Measurements from ENCODE around the gene TMEM35A.
A peak's percentile ranks its signal among the peaks of the same experiment; 100 is the strongest.

Gene TMEM35A, protein sequence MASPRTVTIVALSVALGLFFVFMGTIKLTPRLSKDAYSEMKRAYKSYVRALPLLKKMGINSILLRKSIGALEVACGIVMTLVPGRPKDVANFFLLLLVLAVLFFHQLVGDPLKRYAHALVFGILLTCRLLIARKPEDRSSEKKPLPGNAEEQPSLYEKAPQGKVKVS

DNA sequence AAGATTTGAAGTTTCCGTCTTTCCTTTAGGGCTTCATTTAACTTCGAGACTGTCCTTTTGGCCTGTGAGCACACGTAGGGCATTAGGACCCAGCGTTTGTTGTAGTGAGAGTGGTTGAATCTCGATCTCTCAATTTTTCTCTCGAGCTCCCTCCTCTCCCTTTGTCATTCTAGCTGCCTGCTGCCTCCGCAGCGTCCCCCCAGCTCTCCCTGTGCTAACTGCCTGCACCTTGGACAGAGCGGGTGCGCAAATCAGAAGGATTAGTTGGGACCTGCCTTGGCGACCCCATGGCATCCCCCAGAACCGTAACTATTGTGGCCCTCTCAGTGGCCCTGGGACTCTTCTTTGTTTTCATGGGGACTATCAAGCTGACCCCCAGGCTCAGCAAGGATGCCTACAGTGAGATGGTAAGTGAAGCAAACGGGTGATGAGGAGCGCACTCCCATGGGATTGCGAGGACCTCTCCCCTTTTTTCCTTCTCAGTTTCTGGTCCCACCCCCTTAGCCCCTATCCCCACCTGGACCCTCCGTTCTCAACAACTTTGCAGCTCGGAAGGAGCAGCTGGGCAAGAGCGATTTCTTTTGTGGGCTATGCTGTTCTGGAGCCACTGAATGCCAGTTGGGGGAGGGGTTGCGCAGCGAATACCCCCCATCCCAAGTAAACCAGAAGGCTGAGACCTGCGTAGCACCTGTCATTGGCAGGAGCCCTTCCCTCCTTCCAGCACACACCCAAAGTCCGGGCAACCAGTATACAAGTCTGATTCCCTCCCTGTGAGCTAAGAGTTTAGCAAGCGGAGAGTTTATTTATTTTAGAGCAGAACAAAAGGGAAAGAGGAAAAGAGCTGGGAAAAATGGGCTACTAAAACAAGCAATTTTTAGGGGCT, at the start of gene TMEM35A:
Gene TMEM35A (plus strand): TSS at position 164 of the 883 bp plus-strand sequence. CDS start 124 bp downstream, at position 288.
- peak; percentile 33 for DNase-seq

DNA sequence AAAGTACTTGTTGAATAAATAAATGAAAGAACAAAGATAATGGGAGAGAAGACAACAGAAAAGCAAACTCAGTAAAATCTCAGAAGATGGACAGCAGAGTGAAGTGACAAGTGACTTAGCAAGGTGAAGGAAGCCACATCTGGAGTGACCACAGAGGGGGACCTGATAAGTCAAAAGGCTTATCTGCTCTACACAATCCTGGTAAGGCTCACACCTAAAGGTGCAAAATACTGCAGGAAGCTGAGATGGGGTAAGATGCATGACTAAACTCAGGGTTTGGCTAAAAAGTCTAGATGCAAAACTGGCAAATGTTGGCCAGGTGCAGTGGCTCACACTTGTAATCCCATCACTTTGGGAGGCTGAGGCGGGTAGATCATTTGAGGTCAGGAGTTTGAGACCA, 49.0 kb upstream of the TMEM35A start:
- no peak for DNase-seq

DNA sequence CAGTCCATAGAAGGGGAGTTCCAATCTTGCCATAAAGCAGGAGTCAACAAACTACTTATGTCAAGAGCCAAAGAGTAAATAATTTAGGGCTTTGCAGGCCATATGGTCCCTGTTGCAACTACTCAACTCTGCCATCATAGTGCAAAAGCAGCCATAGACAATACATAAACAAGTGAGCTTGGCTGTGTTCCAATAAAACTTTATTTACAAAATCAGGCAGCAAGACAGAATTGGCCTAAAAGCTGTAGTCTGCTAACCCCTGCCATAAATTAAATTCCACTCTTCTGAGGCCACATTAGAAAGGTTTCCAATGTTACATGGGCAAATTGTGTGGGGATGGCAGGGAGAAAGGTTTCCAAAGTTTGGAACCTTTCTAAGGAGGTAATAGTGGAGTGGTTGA, 41.4 kb upstream of the TMEM35A start:
- no peak for DNase-seq

DNA sequence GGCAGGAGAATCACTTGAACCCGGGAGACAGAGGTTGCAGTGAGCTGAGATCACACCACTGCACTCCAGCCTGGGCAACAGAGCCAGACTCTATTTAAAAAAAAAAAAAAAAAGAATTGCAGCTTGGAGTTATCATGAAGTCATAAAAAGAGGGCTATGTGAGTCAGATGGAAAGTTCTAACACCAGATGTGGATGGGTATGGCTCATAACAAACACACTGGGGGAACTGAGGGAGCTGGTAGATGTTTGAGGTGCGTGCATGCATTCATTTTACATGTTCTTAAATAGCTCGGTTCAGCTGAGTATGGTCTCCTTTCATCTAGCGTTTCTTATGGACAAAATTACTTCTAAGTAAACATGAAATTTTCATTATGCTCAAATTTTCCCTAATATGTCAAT, 38.5 kb upstream of the TMEM35A start:
- DNase-seq = no peak

DNA sequence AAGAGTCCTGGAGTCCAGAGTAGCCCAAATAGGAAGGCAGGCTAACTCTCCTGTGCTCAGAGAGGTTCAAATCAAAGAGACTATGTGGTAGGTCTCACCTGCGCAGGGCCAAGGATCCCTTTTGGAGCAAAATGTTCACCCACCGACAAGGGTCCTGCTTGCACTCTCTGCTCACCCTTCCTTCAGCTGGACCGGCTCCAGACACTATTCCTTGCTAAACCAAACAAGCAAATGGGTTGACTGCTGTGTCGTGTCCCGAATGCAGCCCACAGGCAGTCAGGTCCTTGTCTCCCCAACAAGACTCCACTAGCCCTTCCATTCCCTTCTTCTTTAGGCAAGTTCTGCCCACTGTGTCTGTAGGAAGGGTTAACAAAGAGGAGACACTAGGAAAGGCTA, 27.5 kb upstream of the TMEM35A start:
- no peak for DNase-seq

DNA sequence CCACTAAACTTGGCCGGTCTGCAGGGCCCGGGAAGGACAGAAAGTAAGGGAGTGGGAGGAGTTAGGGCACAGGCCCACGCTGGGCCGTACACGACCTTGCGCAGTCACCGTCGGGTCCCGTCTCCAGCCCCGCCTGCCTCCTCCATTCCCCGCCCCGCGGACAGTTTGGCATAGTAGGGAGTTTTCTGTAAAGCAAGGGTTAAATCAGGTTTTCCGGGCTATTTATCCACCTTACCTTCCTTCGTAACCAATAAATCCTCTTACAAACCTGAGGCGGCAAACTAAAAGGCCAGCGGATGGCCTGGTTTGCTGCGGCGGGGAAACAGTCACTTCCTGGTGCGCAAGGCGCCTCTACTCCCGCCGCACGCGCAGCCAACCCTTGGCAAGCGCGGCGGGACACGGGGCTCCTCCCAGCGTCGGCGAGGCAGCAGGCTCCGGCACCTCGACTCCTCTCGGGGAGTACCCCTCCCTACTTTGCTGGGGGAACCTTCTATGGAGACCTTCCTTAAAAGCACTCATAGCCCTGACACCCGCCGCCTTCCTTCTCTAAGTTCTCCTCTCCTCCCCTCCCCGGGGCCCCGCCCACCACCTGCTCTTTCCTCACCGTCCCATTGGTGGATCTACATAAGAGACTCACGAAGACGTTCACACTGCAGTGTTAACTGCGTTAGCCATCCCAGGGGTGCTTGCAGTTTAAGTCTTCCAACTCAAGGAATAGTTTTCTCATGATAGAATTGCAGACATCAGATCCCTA, 27.0 kb upstream of the TMEM35A start, which contains the start of gene TRMT2B:
Gene TRMT2B (minus strand): TSS at position 563 of the 754 bp plus-strand sequence. CDS start 9,822 bp downstream, outside the sequence.
- DNase-seq = peak; percentile 68

DNA sequence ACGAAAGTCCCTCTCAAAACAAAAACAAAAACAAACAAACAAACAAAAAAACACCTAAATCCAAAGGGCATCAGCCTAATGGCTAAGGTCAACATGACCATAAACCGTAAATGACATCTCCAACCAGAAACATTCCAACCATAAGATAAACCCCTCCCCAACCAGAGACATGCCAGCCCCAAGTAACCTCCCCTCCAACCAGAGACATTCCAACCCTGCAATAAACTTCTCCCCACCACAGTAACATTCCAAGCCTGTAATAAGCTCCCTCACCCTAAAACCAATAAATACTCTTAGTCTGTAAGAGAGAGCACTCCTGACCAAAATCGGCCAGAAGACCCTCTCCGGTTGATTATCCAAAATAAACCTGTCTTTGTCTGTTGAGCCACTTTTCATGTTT, 22.1 kb upstream of the TMEM35A start:
- DNase-seq = peak; percentile 52

DNA sequence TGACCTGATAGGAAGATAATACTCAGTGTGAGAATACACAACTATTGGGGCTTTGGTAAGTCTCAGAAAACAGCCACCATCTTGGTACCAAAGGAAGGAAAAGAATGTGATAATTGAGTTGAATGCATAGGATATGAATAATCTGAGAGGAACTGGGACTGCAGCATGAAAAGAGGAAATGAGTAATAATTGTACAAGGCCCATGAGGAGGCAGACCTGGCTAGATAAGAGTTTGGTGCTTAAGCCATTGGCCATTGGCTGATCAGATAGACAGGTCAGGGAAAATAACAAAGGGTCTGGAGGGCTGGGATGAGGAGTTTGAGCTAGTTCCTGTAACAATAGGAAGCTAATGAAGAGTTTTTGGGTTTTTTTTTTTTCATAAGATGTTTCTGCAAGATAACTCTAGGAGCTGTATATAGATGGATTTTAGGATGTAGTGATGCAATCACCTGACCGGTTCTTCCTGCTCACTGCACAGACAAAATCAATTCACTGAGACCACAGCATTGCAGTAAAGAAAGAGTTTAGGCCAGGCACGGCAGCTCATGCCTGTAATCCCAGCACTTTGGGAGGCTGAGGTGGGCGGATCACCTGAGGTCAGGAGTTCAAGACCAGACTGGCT, 21.5 kb upstream of the TMEM35A start:
- peak; percentile 81 for DNase-seq

DNA sequence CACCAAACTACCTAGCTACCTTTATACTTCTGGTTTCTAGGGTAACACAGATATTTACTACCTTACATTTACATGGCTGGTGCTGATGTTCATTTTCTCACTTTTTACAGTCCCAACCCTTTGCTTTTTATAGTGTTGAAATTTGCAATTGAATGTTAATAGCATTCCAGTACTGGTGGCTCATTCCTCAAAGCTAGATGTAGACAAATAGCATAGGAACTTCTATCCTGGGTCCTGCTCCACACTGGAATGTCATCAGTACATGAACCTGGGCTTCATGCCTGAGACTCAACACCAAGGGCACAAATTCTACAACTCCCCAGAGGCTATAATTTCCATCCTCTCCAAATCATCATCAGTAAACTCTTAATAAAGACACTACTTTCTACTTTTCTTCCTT, 16.5 kb upstream of the TMEM35A start:
- peak; percentile 83 for DNase-seq

DNA sequence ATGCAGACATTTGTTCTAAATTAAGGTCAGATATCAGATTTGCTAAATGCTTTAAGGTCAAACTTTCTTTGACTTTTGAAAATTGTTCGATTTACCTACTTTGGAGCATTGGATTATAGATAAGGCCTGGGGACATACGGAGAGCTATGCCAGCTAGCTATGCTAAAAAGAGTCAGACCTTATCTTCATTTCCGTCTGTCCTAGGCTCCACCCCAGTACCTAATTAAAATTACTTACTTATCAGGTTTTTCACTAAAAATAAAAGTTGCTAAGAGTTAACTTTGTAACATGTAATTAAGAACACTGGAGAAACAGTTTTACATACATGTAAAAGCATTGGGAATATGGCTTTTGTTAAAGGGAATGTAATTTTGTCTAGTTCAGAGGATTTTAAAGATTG, 7.1 kb upstream of the TMEM35A start:
- DNase-seq = no peak

DNA sequence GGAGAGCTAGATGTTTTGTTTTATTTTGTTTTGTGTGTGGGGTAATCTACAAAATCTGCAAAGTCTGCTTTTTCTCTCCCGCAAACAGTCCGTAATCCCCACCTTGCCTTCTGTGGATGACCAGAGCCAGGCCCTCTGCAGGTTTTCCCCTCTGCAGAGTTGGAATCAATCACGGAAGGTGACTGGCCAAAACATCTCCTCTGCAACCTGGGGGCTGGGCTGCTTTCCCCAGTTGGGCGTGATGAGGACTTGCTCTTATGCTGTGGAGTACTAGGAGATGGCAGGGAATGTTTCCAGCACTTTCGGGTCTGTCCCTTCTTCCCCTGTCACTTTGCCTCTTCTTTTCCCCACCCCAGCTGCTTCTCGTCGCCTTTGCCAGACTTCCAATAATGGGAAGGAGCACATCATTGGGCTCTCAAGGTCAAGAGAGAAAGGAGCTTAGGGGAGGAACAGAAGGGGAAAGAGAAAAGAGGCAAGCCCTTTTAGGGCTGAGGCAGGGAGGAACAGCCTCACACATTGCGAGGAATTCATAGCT, 1.1 kb downstream of the TMEM35A start:
- no peak for DNase-seq

DNA sequence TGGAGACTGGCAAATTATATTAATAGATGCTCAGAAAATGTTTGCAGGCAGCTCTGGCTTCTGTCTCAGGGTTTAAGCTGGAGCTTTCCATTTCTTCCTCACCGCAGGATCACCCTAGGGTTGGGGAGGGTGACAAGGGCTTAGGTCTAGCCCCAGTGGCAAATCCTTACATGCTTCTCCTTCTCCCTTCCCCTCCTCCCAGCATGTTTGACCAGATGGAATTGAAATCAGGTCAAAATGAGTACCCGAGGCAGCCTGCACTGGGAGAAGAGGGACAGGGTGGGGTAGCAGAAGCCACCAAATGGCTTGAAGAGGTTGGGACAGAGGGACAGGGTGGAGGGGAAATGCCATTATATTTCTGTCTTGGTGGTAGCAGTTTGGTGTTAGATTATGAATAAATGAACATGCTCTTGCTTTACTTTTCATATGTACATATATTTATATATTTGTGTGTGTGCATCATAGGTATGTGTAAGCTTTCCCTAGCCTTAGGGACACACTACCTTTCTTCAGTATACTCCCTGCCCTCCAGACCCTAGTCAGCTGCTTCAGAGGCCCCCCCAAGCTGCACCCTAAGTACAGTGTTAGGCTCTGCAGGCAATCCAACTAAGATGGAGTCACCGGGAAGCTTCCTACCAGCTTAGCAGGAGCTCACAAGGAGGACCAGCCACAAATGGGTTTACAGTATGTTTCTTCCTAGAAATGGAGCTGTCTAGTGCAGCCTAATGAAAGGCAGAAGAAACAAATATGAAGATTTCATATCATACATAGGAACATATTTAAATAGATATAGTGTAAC, 1.8 kb downstream of the TMEM35A start:
- no peak for DNase-seq

DNA sequence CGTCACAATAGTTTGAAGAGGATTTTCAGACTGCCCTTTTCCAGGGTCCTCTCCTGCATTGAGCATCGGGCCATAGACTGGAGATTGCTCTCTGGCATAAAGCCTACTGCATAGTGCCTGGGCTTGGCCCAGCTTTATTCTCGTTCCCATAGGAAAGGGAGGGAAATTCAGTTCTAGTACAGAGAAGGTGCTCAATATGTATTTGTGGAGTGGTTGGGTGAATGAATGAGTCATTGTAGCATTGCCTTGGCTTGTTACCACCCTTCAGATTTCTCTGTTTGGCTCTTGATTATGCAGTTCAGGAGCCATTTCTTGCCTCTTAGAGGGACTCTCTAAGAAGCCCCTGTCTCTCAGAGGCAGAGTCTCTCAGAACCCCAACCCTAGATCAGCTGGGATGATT, 2.6 kb downstream of the TMEM35A start:
- DNase-seq = no peak

DNA sequence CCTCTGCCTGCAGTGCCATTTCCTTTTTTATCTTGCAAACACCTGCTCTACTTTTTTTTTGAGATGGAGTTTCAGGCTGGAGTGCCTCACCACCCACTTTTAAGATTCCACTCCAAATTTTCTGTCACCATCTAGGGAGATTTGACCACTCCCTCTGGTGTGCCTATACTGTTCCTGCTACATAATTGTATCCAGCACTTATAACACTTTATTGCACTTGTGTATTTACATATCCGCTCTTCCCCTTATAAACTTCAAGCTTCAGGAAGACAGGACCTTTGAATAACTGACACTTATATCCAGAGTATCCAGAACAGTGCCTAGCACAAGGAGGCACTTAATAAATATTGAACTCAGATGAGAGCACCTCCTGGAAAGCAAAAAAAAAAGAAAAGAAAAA, 13.1 kb downstream of the TMEM35A start:
- no peak for DNase-seq

DNA sequence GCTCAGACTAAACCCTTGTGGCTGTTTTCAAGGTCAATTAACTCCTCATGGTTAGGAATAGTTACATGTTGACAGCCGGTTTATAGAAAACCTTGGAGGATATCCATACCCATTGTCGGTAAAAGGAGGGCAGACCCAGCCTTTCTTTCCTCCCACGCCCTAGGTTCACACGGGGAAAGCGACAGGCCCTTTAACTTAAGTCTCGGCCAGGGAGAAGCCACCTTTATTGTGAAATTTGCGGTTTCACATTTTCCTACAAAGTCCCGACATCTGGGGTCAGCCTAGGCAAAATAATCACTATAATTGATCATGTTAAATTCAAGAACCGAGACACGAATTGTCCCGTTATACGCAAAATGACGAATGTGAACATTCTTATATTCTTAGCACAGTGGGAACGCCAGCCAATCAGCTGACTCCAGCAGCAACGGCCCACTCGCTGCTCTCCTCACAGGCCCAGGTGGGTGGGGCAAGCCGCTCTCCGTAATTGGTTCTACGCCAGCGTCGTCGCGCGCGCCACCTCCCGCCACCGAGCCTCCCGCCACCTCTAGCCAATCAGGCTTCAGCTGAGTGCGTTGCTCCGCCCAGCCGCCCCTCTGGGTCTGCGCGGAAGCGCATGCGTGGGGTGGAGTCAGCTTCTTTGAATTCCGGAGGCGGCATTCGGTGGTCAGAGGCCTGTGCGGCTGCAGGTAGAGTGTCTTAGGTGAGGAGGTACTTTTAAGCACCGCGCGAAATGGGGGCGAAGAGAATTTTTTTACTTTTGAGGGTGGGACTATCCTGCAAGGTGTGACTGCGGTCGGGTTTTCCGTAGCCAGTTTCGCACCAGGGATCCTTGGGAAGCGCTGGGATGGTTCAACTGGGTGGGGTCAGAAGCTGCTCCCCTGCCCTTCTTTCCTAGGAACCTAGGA, 19.1 kb downstream of the TMEM35A start, which contains the start of gene CENPI:
Gene CENPI (plus strand): TSS at position 659 of the 908 bp plus-strand sequence. CDS start 2,867 bp downstream, outside the sequence.
- peak; percentile 94 for DNase-seq

DNA sequence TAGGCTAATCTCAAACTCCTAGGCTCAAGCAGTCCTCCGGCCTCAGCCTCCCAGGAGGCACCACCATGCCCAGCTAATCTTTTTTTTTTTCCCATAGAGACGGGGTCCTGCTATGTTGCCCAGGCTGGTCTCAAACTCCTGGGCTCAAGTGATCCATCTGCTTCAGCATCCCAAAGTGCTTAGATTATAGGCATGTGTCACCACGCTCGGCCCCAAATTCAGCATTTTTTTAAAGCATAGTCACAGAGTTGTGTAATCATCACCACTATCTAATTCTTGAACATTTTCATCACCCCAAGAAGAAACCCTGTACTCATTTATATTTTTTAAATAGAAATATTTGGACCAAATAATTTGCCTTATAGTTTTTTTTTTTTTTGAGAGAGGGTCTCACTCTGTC, 29.6 kb downstream of the TMEM35A start:
- peak; percentile 67 for DNase-seq

DNA sequence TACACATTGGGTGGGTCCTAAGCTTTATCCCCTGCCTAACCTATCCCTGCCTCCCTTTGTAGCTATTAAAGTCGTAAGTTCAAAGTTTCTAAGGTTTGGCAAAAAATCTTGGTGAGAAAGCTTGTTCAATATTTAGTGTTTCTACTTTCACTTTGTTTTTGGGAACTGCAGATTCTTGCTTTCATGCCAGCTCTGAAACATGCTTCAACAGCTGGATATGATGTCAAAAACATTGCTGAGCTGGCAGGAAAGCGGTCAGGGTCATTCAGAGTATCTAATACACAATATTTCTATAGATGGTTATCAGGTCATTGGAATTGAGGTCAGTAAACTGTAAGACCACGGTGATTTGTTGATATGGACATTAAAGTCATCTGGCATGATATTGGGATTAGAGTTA, 39.0 kb downstream of the TMEM35A start:
- DNase-seq = no peak

DNA sequence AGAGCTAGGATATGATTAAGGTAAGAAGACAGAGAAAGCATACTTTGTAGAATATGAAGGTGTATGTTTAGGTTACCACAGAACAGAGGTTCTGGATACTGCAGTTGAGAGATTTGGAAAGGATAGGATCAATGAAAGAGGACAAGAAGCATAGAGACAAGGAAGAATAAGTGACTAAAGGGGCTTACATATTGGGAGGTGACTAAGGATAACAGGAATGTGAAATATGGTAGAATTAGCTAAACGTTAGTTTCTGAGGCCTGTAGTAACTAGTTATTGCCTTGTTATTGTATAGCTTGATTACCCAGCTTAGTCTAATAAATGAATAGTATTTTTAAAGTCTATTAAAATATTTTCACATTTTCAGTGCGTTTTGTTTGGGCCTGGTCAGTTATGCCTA, 57.6 kb downstream of the TMEM35A start:
- DNase-seq = peak; percentile 8

All from fibroblast of skin of right biceps (primary cell).